Epithelial cell of proximal tubule (primary cell): ENCODE measurements around the gene DMD. TPM values are rescaled to one million over a fixed set of nuclear protein-coding genes. Genes with fewer than 3 reads are reported as not detected.
"Not testable (repeated sequence)": the region's sequence is repeated elsewhere in the genome, so short reads cannot be mapped to it uniquely, and the experiment has no call there.

Experiments
- DNase-seq: peaks from one replicate; pipeline ENCODE4 v3.0.0-alpha.2; 2011; ENCODE audit warnings: low read depth
- H3K4me3 ChIP-seq: 2 replicates; pipeline ENCODE4 v1.5.1; 2011; ENCODE audit warnings: low read depth, mild to moderate bottlenecking, low read length
- total RNA-seq: library from RNA; depleted of rRNA; stranded (reverse); fragments of >200 nt; gene quantifications from 2 replicates; pipeline ENCODE4 v1.2.3, GENCODE V29; 2015
- TF ChIP-seq, protein P1 (sequence below): conservative IDR thresholded peaks from 2 replicates; pipeline ENCODE4 v1.5.1; 2012; ENCODE audit warnings: low read depth, mild to moderate bottlenecking, low read length

The DMD gene
- total RNA-seq, 1 donor from 2014 or later: 1.3 TPM

DNA sequence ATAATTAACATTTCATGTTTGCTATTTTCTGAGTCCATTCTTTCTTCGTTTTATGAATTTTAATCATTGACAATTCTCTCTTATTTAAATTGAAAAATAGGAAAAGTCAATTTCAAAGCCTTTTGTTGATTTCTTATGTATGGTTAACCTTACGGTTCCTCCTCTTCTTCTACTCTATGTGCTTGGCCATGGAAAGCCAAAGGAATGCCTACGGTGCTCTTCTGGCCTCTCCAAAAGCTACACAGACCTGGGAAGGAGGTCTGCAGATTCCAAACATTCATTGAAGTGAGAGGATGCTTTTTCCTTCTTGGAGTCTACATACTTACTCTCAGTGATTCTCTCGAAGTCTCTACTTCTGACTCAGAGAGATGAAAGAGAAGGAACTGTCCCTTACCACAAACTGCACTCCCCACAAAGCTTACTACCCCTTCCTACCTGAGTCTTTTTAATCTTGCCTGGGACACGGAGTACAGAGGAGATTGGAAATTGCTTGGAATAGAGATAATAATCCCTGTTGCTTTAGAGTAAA lies 1276.4 kb downstream of the DMD start:
- TF ChIP-seq, protein P1, sequence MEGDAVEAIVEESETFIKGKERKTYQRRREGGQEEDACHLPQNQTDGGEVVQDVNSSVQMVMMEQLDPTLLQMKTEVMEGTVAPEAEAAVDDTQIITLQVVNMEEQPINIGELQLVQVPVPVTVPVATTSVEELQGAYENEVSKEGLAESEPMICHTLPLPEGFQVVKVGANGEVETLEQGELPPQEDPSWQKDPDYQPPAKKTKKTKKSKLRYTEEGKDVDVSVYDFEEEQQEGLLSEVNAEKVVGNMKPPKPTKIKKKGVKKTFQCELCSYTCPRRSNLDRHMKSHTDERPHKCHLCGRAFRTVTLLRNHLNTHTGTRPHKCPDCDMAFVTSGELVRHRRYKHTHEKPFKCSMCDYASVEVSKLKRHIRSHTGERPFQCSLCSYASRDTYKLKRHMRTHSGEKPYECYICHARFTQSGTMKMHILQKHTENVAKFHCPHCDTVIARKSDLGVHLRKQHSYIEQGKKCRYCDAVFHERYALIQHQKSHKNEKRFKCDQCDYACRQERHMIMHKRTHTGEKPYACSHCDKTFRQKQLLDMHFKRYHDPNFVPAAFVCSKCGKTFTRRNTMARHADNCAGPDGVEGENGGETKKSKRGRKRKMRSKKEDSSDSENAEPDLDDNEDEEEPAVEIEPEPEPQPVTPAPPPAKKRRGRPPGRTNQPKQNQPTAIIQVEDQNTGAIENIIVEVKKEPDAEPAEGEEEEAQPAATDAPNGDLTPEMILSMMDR: no peak
- no peak for DNase-seq
- no peak overlapping the region for H3K4me3 ChIP-seq

DNA sequence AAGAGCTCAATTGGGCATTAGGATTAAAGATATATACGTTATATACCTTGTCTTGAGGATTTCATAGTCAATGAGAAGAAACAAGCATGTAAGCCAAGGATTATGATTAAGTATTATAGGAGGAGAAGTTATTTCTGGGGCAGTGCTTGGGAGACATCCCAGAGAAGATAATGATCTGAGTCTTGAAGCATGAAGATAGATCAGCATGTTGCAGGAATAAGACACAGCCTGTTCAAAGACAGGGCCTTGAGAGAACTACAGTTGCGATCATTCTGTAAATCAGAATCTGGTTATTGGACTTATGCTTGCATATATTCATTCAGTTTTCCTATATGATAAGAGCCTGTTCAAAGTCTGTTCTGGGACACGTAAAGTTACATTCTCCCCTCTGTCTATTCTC lies 1277.3 kb downstream of the DMD start:
- no peak for DNase-seq
- TF ChIP-seq, protein P1: no peak
- no peak overlapping the region for H3K4me3 ChIP-seq

DNA sequence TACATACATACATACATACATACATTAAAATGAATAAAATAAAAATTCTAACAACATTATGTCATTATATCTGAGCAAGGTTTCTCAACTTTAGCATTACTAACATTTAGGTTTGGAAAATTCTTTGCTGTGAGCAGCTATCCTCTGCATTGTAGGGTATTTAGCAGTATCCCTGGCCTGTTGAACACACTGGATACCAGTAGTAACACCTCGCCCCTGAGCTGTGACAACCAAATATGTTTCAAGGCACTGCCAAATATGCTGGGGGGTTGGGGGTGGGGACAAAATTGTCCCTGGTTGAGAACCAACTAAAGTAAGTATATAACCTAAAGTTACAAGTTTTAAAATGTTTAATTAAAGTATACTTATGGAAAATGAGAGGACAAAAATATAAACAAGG lies 1278.6 kb downstream of the DMD start:
- no peak for DNase-seq
- TF ChIP-seq, protein P1: no peak

DNA sequence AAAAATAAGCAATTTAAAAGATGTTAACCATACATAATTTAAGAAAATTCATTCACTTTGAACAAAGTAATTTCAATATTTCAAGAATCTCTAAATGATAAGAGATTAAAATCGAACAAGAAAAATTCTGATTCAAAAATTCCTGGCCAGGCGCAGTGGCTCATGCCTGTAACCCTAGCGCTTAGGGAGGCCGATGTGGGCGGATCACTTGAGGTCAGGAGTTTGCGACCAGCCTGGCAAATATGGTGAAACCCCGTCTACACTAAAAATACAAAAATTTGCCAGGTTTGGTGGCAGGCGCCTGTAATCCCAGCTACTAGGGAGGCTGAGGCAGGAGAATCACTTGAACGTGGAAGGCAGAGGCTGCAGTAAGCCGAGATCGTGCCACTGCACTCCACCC lies 1279.0 kb downstream of the DMD start:
- DNase-seq, H3K4me3 ChIP-seq: not testable (repeated sequence)

More for the DNA sequence above, 1278.6 kb downstream of the DMD start:
- H3K4me3 ChIP-seq: no peak overlapping the region

DNA sequence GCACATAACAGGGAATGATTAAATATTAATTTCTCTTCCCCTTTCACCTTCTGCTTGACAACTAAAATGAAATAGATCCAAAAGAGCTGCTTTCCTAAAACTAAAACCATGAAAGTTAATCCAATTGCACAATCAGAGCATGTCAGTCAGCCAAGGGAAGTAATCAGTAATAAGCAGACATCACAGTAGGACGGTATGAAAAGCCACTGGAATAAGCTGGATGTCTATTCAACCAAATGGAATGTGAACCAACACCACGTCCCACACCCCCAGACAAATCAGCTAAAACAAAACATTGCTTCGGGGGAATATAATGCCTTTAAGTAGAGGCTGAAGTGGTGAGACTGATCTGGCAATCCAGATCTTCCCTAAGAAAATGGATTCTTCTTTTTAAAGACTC lies 1280.1 kb downstream of the DMD start:
- no peak overlapping the region for H3K4me3 ChIP-seq
- DNase-seq: peak; percentile 81
- TF ChIP-seq, protein P1: no peak

DNA sequence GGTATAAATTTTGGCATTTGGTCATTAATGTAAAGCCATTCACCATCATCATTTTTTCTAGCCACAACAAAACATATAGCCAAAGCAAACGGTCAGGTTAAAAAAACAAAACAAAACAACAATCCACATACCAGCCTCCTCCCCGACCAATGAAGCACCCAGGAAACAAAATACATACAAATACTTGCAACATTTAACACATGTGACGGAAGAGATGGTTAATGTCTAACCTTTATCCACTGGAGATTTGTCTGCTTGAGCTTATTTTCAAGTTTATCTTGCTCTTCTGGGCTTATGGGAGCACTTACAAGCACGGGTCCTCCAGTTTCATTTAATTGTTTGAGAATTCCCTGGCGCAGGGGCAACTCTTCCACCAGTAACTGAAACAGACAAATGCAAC lies 1282.0 kb downstream of the DMD start:
- TF ChIP-seq, protein P1: no peak
- DNase-seq: no peak
- H3K4me3 ChIP-seq: no peak overlapping the region

DNA sequence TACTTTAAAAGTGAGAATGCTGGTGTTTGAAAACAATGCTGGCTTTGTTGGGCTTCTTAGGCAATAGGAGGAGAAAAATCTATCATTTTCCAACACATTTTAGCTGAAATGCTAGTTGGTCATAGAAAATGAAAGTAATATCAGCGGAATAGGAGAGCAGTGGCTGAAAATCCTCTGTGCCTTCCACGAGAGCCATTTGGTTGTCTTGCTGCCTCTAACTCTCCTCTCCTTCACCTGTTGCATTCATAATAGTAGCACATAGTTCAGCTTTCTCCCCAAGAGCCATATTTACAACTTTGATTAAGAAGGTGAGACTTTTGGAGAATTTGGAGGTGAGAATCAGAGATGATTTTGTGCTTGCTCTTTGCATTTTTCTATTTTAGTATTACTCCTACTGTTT lies 1290.1 kb downstream of the DMD start:
- no peak for DNase-seq
- TF ChIP-seq, protein P1: no peak
- no peak overlapping the region for H3K4me3 ChIP-seq
